ENCODE results near the gene ZCCHC10. TPM values are rescaled to one million over a fixed set of nuclear protein-coding genes. Genes with fewer than 3 reads are reported as not detected.

ZCCHC10 gene
- 10 to 100 TPM in 11 of 12 donors, not detected in 1; 22.5 to 33.8 (median 26.7) TPM for polyA plus RNA-seq (ENCODE audit: insufficient read length in 12 of 12)
- long read RNA-seq, donor 1, transcript ZCCHC10-201 (4 exons, 2,178 nt): major isoform, 10 of 22 reads
- long read RNA-seq, donor 1, partial matches to known transcripts: 0 of 22 reads
- long read RNA-seq, donor 1, other reads (novel, unspliced or antisense): 0 of 22 reads
- long read RNA-seq, donor 2, transcript ZCCHC10-201 (4 exons, 2,178 nt): major isoform, 7 of 14 reads
- long read RNA-seq, donor 2, partial matches to known transcripts: 0 of 14 reads
- long read RNA-seq, donor 2, other reads (novel, unspliced or antisense): 0 of 14 reads
- long read RNA-seq, donor 3, partial matches to known transcripts: 0 of 7 reads
- long read RNA-seq, donor 3, other reads (novel, unspliced or antisense): 0 of 7 reads
- long read RNA-seq, donor 4, transcript ZCCHC10-201 (4 exons, 2,178 nt): major isoform, 5 of 9 reads
- long read RNA-seq, donor 4, partial matches to known transcripts: 0 of 9 reads
- long read RNA-seq, donor 4, other reads (novel, unspliced or antisense): 0 of 9 reads
- long read RNA-seq, donor 5, transcript ZCCHC10-207 (5 exons, 1,070 nt): minor isoform, 5 of 28 reads
- long read RNA-seq, donor 5, transcript ZCCHC10-201 (4 exons, 2,178 nt): major isoform, 18 of 28 reads
- long read RNA-seq, donor 5, partial matches to known transcripts: 0 of 28 reads
- long read RNA-seq, donor 5, other reads (novel, unspliced or antisense): 0 of 28 reads
- long read RNA-seq, donor 6, transcript ZCCHC10-201 (4 exons, 2,178 nt): major isoform, 6 of 6 reads
- long read RNA-seq, donor 6, partial matches to known transcripts: 0 of 6 reads
- long read RNA-seq, donor 6, other reads (novel, unspliced or antisense): 0 of 6 reads
- long read RNA-seq, donor 7, partial matches to known transcripts: 0 of 5 reads
- long read RNA-seq, donor 7, other reads (novel, unspliced or antisense): 0 of 5 reads
- long read RNA-seq, donor 8, transcript ZCCHC10-201 (4 exons, 2,178 nt): major isoform, 6 of 9 reads
- long read RNA-seq, donor 8, partial matches to known transcripts: 0 of 9 reads
- long read RNA-seq, donor 8, other reads (novel, unspliced or antisense): 0 of 9 reads
- long read RNA-seq, donor 9, transcript ZCCHC10-201 (4 exons, 2,178 nt): major isoform, 6 of 12 reads
- long read RNA-seq, donor 9, partial matches to known transcripts: 0 of 12 reads
- long read RNA-seq, donor 9, other reads (novel, unspliced or antisense): 0 of 12 reads
- long read RNA-seq, donor 10, transcript ZCCHC10-201 (4 exons, 2,178 nt): major isoform, 6 of 7 reads
- long read RNA-seq, donor 10, partial matches to known transcripts: 0 of 7 reads
- long read RNA-seq, donor 10, other reads (novel, unspliced or antisense): 0 of 7 reads
- long read RNA-seq, donor 11, transcript ZCCHC10-201 (4 exons, 2,178 nt): major isoform, 9 of 15 reads
- long read RNA-seq, donor 11, partial matches to known transcripts: 0 of 15 reads
- long read RNA-seq, donor 11, other reads (novel, unspliced or antisense): 0 of 15 reads

DNA sequence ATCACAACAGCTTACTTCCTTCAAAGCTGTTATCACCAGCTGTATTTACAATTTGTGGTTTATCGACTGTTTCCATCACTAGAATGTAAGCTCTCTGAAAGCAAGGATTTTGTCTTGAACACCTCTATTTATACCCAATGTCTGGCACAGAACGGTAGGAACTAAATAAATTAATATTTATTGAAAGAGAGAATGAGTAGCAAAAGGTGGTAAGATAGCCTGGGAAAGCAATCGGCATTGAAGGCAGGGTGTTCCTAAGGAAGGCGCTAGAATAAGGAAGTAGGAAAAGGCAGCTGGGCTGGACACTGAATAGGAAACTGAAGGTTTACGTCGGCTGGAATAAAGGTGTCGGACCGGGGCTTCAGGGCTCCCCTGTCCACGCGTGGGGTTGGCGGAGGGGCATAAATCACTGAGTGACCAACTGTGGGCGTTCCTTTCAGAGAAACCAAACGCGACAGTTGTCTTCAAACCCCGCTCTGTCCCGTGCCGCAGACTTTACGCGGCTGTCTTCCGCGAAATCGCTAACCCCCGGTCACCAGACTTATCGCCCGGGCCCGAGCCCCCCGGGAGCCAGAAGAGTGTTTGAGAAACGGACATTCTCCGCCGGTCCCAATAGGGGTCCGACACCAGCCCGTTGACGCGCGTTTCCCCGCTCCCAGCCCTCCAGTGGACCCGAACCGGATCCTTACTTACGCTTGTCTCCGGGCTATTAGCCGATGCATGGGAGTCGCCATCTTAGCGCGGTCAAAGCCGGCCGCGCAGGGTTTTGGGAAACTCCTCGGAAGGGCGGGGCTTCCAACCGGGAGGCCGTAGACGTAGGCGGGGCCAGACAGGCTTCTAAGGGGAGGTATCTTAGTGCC lies at the start of gene ZCCHC10:
ZCCHC10 (minus strand) TSS at position 746 of the 860 bp plus-strand sequence; CDS start at position 734, 12 bp downstream.
- peak; percentile 97 for DNase-seq

DNA sequence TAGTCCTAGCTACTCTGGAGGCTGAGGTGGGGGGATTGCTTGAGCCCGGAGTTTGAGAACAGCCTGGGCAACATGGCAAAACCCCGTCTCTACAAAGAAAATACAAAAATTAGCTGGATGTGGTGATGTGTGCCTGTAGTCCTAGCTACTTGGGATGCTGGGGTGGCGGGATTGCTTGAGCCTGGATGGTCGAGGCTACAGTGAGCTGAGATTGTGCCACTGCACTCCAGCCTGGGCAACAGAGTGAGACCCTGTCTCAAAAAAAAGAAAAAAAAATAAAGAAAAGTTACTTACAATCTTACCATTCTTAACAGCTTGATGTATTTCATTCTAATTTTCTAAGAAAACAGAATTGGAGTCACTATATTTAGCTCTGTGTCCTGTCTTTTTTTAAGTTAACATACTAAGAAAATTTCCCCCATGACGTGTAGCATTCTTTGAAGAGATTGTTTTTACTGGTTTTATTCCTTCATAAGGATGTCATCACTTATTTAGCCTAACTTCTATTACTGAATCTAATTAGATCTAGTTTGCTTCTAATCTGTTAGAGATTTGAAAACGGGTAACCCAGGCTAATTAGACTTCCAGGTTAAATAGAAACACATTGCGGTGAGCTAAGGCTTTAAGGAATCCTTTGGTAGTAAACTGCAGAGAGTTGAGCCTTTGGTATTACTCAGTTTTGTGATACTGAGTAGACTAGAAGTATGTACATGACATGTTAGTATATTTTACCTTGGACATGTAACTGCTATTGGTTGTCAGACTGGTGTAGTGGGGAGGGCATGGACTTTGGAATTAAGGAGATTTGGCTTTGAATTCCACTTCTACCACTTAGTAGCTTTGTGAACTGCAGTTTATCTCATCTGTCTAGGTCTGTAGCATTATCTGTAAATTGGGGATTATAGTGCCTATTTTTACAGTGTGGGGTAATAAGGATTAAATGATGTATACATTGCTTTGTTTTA lies 49.5 kb upstream of the ZCCHC10 start:
- DNase-seq: no peak

DNA sequence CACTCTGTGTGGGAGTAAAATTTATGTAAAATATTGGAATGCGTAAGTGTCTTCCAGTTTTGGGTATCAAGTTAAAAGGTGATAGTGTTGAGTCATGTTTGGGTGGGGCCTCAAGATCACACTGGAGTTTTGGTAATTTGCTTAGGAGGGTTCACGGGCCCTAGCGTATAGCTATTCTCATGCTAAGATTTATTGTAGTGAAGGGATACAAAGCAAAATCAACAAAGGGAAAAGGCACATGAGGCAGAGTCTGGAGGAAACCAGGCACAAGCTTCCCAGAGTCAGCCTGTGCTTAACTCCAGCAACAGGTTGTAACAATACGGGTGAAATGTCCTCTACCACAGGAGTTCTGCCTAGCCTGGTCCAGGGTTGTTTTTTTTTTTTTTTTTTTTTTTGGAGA lies 45.7 kb upstream of the ZCCHC10 start:
- no peak for DNase-seq

DNA sequence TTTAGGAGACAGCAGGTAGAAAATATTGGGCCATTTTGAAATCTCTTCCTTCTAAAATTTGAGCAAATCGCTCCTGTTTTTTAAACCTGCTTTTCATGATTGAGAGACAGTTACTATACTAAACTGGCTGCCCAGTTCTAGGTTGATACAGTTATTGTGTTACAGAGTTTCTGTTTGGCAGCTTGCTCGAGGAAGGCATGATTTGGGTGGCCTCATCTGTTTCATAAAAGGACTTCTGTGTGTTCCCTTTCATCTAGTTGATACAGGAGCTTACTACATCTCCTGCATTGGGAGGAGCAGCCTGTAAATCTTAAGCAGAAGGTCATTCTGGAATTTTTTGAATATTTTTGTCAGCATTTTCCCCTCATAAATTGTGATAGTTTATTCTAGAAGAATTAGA lies 39.7 kb upstream of the ZCCHC10 start:
- DNase-seq: no peak

DNA sequence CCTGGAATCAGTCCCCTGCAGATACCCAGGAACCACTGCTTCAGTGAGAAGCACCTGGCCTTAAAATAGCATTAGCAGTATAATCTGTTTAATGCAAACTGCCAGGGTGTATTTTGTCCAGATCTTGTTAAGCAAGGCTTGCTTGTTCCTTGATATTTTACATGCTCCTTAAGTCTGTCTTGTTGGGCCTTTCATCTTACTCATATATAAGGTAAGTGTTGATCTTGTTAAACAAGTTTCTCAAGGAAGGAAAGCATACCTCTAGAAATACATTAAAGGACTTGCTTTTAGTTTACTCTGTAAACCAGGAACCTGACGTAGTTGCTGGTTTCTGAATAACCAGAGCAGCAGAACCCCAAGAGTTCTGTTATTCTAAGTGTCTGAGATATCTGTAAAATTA lies 39.1 kb upstream of the ZCCHC10 start:
- no peak for DNase-seq

DNA sequence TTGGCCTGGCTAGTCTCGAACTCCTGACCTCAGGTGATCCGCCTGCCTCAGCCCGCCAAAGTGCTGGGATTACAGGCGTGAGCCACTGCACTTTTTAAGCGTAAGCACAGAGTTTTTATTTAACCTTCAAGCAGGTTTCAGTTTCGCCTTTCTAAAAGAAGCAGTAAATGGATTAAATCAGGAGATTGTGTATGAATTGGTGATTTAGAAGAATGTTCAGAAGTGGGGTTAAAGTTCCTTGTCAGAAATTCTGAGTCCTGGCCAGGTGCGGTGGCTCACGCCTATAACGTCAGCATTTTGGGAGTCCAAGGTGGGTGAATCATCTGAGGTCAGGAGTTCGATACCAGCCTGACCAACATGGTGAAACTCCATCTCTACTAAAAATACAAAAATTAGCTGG lies 37.6 kb upstream of the ZCCHC10 start:
- no peak for DNase-seq

DNA sequence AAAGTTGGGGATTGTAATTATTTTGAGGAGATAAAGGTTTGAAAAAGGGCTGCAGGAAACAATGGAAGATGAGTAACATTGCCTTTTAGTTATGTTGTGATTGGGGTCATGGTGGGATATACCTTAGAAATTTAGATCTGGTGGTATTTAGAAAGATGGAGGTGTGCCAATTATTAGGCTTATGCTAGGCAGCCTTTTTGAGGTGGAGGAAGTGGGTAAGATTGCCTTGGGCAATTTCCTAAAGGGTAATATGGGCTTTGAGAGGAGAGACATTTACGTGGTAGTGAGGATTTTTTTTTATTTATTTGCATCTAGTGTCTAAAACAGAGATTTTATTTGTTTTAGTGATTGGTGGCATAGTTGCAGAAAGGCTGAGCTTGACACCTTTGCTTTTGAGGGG lies 35.9 kb upstream of the ZCCHC10 start:
- no peak for DNase-seq

DNA sequence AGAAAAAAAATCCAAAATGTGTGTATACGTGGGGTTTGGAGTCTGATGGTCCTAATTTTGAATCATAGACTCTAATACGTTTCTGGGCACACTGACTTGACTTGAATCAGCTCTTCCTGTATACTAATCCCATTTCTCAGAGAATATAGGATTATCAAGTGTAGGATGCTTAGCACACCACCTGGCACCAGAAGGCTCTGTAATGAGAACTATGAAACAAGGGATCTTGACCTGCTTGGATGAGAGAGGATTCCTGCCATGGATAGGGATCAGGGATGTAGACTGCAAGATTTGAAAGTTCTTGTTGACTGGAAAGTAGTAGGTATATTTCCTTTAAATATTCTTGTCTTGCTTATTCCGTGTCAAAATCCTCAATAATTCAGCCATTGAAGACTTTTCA lies 33.3 kb upstream of the ZCCHC10 start:
- no peak for DNase-seq

DNA sequence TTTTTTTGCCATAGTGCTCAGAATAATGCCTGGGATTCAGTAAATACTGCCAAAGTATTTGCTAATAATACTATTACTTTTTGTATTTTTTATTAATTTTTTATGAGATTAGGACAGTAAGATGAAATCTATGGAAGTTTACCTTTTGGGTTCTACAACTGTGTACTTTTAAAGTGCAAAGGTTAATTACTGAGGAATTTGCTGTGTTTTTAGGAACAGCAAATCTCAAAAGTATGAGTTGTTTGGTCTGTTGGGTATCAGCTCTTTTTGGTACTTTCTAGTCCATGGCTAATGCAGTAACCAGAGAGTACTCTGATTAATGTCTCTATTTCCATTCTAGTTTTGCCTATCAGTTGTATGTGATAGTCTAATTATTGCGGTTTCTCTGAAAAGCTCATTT lies 30.5 kb upstream of the ZCCHC10 start:
- DNase-seq: no peak

DNA sequence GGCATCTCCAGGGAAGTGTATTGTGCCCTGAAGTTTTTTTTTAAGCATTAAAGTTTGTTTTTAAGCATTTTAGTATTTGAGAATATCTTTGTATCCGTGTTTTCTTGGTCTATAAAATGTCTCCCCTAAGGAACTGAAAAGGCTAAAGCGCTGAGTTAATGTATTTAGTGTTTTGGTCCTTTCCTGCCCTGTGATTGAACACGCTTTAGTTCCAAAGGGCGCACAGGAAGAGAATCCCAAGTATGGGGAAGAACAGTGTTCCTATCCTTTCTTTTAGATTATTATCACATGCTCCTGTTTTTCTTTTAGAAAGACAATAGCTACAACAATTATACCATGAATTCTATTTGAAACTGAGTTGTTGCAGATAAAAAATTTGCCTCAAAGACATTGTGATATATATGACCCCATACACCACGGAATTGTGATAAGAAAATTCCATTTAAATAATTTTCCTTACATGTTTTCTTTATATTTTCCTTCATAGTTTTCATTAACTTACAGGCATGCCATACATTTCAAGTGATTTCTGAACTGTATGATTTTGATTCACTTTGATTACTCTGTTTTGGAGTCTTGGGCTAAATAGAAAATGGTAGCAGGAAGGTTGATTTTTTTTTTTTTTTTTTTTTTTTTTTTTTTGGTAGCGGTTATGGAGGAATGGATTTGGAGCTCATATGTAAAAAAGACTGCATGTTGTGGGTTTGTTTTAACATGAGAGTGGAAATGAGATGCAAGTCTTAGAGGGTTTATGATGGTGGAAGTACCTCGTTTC lies 28.5 kb upstream of the ZCCHC10 start:
- no peak for DNase-seq

DNA sequence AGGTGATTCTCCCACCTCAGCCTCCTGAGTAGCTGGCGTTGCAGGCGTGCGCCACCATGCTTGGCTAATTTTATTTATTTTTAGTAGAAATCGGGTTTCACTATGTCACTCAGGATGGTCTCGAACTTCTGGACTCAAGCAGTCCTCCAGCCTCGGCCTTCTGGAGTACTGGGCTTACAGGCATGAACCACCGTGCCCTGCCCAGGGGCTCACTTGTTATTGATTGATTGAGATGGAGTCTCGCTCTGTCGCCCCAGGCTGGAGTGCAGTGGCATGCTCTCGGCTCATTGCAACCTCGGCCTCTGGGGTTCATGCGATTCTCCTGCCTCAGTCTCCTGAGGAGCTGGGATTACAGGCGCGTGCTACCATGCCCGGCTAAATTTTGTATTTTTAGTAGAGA lies 27.1 kb upstream of the ZCCHC10 start:
- DNase-seq: no peak

DNA sequence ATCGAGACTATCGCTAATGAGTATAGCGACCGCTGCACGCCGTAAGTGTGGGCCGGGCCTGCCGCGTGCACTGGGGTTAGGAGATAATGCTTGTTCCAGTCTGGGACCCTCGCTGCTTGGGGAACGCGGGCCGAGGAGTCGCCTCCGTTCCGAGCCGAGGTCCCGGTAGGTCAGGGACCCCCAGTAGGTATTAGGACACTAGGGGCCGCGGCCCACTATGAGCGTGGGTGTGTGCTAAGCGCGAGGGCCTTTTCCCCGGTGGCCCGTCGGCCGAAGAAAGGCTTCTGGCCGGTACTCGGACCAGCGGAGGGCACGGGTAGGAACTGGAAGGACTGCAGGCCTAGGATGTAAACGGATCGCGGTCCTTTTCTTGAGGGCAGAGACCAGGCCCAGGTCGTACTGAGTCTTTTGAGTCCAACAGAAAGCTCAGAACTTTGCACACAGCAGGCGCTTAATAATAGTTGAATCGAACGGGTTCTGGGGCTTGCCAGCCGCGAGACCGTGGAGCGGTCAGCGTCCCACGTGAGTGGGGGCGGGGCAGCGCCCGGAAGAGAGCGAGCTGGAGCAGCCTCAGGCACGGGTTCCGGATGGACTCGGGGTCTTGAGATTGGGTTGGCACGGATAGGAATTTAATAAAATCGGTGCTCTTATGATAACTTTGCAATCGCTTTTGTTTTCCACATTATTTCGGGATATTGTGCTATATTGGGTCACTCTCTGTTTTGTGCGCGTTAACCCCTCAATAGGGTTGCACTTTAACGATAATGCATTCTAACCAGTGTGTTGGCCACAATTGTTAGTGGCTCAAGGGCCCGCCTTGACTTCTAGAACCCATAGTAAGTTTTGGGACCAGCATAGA lies 26.2 kb upstream of the ZCCHC10 start:
- peak; percentile 47 for DNase-seq

DNA sequence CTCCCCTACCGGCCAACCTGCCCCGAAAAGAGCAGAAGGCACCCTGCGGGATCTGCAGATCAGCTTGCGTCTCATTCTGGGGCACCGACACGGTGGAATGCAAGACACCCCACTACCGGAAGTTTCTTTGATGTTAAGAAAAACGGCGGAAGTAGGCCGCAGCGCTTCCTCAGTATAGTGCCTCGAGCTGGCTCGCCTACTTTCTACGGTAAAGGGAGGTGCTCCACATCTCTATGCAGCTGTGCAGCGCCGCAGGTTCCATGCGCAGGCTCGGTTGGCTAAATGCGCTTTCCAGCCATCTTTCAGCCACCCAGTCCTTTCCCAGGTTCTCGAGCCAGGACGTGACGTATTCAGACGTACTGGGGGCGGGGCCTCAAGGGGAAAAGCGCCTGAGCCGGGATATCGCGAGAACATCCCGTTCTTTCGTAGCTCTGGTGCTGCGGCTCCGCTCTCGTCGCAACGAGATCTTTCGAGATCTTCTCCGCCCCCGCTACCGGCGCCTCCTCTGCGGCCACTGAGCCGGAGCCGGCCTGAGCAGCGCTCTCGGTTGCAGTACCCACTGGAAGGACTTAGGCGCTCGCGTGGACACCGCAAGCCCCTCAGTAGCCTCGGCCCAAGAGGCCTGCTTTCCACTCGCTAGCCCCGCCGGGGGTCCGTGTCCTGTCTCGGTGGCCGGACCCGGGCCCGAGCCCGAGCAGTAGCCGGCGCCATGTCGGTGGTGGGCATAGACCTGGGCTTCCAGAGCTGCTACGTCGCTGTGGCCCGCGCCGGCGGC lies 25.4 kb upstream of the ZCCHC10 start, which contains the start of gene HSPA4:
HSPA4 (plus strand) TSS at position 472 of the 775 bp plus-strand sequence; CDS start at position 710, 238 bp downstream.
- peak; percentile 100 for DNase-seq

DNA sequence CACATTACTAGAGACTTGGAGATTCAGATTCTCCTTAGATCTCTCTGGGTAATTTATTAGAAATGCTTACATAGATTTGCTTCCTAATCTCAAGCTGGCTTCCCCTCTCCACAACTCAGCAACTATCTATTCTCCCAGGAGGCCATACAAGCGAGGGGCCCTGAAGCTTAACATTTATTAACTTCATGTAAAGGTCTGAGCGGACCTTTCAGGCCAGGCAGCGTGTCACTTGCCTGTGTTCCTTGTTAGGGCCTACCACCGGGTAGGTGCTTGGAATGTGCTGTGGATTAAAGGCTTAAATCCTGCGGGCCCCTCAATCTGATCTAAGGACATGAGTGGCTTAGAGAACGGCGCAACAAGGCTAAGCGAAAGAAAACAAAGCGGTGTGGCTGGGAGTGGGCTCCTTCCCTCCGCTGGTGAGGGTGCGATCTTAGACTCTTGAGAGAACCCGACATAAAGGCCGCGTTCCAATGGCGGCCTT lies 24.8 kb upstream of the ZCCHC10 start:
- no peak for DNase-seq

DNA sequence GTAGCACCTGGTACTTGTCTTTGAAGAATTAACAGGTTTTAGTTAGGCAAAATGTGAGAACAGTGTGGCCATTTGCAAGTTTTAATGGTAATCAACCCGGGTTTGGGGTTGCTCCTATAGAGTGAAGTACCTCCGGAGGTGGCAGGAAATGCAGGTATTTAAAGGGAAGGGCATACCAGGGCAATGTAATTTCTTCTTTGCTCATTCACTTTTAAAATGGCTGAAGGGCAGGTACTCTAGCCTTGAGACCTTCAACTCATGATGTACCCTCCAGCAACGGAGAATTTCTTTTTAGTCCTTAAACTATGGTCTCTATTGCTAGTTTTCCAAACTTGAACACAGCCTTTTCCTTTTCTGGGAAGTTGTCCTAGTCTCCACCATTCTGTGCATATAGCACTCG lies 24.2 kb upstream of the ZCCHC10 start:
- DNase-seq: no peak

DNA sequence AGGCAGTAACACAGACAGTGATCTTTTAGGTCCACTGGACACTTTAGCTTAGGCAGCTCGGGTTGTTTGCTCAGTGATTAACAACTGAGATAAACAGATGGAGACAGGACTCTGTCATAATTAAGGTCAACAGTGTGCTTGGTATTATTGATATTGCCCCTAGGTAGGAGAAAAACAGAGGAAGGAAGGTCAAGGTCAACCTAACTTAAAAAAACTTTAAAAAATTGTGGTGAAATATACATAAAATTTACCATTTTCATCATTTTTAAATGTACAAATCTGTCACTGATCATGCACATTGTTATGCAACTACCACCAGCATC lies 23.3 kb upstream of the ZCCHC10 start:
- DNase-seq: no peak

All from muscle of arm (tissue), 14 donors.